Measurements from ENCODE around the gene GPR107.

Gene GPR107

DNA sequence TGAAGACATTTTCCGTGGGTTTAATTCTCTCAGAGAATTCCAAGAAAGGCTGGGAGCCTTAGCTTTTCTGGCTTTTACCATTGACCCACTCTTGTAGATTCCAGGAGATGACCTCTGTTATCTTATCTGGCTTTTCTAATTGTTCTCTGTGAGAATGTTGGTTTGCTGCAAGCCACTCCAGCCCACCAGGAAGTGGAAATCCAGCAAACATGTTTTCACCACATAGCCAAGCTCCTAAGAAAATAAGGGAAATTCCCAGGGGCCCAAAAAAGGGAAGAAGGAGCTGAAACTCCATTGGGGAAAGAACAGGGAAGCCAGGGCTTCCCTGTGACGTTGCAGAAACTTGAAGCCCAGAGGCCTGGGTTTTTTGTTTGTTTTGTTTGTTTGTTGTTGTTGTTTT lies 19.7 kb downstream of the GPR107 start:
- DNase-seq (ENCODE audit: low read depth) = no peak
- TF ChIP-seq, protein P1, sequence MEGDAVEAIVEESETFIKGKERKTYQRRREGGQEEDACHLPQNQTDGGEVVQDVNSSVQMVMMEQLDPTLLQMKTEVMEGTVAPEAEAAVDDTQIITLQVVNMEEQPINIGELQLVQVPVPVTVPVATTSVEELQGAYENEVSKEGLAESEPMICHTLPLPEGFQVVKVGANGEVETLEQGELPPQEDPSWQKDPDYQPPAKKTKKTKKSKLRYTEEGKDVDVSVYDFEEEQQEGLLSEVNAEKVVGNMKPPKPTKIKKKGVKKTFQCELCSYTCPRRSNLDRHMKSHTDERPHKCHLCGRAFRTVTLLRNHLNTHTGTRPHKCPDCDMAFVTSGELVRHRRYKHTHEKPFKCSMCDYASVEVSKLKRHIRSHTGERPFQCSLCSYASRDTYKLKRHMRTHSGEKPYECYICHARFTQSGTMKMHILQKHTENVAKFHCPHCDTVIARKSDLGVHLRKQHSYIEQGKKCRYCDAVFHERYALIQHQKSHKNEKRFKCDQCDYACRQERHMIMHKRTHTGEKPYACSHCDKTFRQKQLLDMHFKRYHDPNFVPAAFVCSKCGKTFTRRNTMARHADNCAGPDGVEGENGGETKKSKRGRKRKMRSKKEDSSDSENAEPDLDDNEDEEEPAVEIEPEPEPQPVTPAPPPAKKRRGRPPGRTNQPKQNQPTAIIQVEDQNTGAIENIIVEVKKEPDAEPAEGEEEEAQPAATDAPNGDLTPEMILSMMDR (IDR thresholded peaks at IDR 0.05; ENCODE audit: control insufficient read depth, extremely low read depth, insufficient read depth) = no peak
- no peak overlapping the region for H3K4me3 ChIP-seq (ENCODE audit: low read depth, low read length)

DNA sequence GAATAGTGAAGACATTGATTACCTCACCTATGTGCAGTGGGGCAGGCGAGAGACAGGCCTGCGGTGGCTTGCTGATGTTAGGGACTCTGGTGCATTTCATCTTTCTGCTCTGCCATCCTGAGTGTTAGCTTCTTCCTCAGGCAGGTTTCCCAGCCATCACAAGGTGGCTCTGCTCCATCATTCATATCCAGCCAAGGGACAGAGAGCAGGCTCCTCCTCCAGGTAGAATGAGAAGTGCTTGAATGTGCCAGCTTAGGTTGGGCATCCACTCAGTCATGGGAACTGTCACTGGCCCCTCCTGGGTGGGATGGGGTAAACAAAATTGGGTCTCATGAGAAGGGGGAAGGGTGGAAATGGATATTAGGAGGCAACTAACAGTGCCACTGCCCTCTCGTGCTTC lies 24.8 kb downstream of the GPR107 start:
- no peak for DNase-seq (ENCODE audit: low read depth)
- TF ChIP-seq, protein P1 (IDR thresholded peaks at IDR 0.05; ENCODE audit: control insufficient read depth, extremely low read depth, insufficient read depth) = 0 out of 2 replicates have a peak, but pooled peaks have one; percentile 10
- H3K4me3 ChIP-seq (ENCODE audit: low read depth, low read length) = no peak overlapping the region

DNA sequence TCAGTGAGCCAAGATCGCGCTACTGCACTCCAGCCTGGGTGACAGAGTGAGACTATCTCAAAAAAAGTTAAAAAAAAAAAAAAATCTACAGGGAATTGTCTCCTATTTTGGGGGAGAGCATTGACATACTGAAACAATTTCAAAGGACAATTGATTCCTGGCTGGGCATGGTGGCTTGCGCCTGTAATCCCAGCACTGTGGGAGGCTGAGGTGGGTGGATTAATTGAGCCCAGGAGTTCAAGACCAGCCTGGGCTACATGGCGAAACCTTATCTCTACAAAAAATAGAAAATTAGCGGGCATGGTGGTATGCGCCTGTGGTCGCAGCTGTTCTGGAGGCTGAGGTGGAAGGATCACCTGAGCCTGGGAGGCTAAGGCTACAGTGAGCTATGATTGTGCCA lies 30.6 kb downstream of the GPR107 start:
- no peak for DNase-seq (ENCODE audit: low read depth)
- no peak overlapping the region for H3K4me3 ChIP-seq (ENCODE audit: low read depth, low read length)
- TF ChIP-seq, protein P1 (IDR thresholded peaks at IDR 0.05; ENCODE audit: control insufficient read depth, extremely low read depth, insufficient read depth) = no peak

DNA sequence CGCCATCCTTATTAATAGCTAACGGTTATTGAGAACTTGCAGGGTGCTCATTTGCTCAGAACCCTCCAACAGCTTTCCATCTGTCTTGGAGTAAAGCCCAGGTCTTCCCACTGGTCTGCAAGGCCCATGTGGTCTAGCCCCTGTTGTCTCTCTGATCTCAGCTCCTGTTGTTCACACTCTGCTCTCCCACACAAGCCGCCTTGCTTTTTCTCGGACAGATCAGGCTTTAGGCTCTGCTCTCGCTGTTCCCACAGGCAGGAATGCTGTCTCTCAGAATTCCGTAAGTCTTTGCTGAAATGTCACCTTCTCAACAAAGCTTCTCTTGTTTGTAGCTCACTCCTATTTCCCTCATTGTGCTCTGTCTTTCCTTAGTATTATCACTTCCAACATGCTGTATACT lies 34.3 kb downstream of the GPR107 start:
- TF ChIP-seq, protein P1 (IDR thresholded peaks at IDR 0.05; ENCODE audit: control insufficient read depth, extremely low read depth, insufficient read depth) = no peak

DNA sequence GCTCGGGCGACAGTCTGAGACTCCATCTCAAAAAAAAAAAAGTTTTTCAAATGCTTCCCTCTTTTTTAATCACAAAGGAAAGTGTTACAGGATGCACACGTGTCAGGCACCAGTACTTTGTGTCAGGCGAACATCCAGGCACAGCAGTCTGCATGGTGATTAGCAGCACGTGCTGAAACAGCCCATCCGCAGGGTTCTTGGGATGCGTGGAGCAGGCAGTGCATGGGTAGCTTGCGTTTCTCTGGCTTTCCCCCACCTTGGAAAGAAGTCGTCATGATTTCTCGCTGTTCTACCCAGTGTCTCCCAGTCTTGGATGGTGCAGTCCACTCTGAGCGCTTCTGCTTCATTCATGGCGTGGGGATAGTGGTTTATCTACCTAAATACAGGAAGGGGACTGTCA lies 35.4 kb downstream of the GPR107 start:
- H3K4me3 ChIP-seq (ENCODE audit: low read depth, low read length) = no peak overlapping the region
- DNase-seq (ENCODE audit: low read depth) = no peak
- TF ChIP-seq, protein P1 (IDR thresholded peaks at IDR 0.05; ENCODE audit: control insufficient read depth, extremely low read depth, insufficient read depth) = no peak

More for the DNA sequence above, 34.3 kb downstream of the GPR107 start:
- no peak overlapping the region for H3K4me3 ChIP-seq (ENCODE audit: low read depth, low read length)
- no peak for DNase-seq (ENCODE audit: low read depth)

DNA sequence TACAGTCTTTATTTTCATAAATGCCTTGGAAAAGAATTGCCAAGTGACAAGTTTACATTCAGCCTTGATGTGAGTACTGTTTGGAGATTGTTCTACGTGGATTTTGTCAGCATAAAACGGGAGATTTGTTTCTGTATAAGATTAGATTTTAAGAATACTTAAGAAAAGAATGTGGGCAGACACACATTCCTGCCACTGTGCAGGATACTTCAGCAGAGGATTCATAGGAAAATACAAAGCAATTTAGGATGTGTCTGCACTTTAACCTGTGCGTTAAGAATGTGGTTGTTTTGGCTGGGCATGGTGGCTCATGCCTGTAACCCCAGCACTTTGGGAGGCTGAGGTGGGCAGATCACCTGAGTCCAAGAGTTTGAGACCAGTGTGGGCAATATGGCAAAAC lies 37.2 kb downstream of the GPR107 start:
- no peak overlapping the region for H3K4me3 ChIP-seq (ENCODE audit: low read depth, low read length)
- DNase-seq (ENCODE audit: low read depth) = no peak
- TF ChIP-seq, protein P1 (IDR thresholded peaks at IDR 0.05; ENCODE audit: control insufficient read depth, extremely low read depth, insufficient read depth) = no peak

DNA sequence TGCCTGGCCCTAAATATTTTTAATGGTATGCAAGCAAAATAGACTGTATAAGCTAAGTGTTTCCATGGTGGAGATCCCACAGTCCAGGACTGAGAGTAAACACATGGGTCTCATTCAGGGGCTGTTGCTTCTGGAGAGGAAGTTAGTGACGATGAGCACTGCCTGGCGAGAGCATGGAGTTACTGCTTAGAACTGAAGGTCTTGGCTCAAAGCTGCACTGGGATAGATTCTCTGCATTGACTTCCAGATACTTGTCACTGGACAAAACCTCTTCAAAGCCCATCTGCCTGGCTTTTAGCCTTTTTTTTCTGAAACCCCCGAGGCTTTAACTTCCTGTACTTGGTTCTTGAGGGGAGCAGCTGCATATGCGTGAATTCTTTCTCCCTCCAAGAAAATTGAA lies 39.2 kb downstream of the GPR107 start:
- DNase-seq (ENCODE audit: low read depth) = no peak
- TF ChIP-seq, protein P1 (IDR thresholded peaks at IDR 0.05; ENCODE audit: control insufficient read depth, extremely low read depth, insufficient read depth) = no peak
- H3K4me3 ChIP-seq (ENCODE audit: low read depth, low read length) = no peak overlapping the region
